Measurements from ENCODE around the gene ZNF423.

ZNF423 gene

GRCh38 chr16:49821156-49821555 lies 34.8 kb downstream of the ZNF423 start:
- Histone ChIP-seq H3K36me3 (ENCODE audit: control insufficient read depth, insufficient read depth, low read length) (no peaks in the 10 kb centered on the region), H3K4me3 (ENCODE audit: low read depth, low read length) (no peak overlapping the region), H3K79me2 (no peaks in the 10 kb centered on the region), H3K4me1 (no peaks in the 10 kb centered on the region), H3K27me3 (ENCODE audit: control insufficient read depth, insufficient read depth, low read length) (no peaks in the 10 kb centered on the region), H3K27ac (no peak overlapping the region), H3K9me3 (ENCODE audit: control insufficient read depth, low read length) (no peaks in the 10 kb centered on the region), H2AFZ (no peak overlapping the region), H3K9ac (no peak overlapping the region), H3K4me2 (ENCODE audit: low read length) (no peak overlapping the region)
- no peak for TF ChIP-seq CTCF (IDR thresholded peaks at IDR 0.05)

- no peak overlapping the region for H2AFZ ChIP-seq
- no peak overlapping the region for H3K4me3 ChIP-seq (ENCODE audit: low read depth, low read length)
- no peak for TF ChIP-seq CTCF (IDR thresholded peaks at IDR 0.05)
- H3K9me3 ChIP-seq (ENCODE audit: control insufficient read depth, low read length) = no peaks in the 10 kb centered on the region
- no peaks in the 10 kb centered on the region for H3K27me3 ChIP-seq (ENCODE audit: control insufficient read depth, insufficient read depth, low read length)
- H3K27ac ChIP-seq = no peak overlapping the region
- H3K4me2 ChIP-seq (ENCODE audit: low read length) = no peak overlapping the region
- H3K79me2 ChIP-seq = no peaks in the 10 kb centered on the region
- H3K4me1 ChIP-seq = no peaks in the 10 kb centered on the region
- no peak overlapping the region for H3K9ac ChIP-seq
- H3K36me3 ChIP-seq (ENCODE audit: control insufficient read depth, insufficient read depth, low read length) = no peaks in the 10 kb centered on the region
These were observed 38.0 kb downstream of the ZNF423 start for GRCh38 chr16:49817754-49818507.

- Histone ChIP-seq H3K27me3 (ENCODE audit: control insufficient read depth, insufficient read depth, low read length) (no peaks in the 10 kb centered on the region), H3K9me3 (ENCODE audit: control insufficient read depth, low read length) (no peaks in the 10 kb centered on the region), H3K9ac (no peak overlapping the region), H3K36me3 (ENCODE audit: control insufficient read depth, insufficient read depth, low read length) (no peaks in the 10 kb centered on the region), H3K4me2 (ENCODE audit: low read length) (no peak overlapping the region), H2AFZ (no peak overlapping the region), H3K27ac (no peak overlapping the region), H3K79me2 (no peaks in the 10 kb centered on the region), H3K4me1 (no peaks in the 10 kb centered on the region), H3K4me3 (ENCODE audit: low read depth, low read length) (no peak overlapping the region)
- no peak for TF ChIP-seq CTCF (IDR thresholded peaks at IDR 0.05)
These were observed 39.0 kb downstream of the ZNF423 start for GRCh38 chr16:49816875-49817274.

- Histone ChIP-seq H2AFZ (no peak overlapping the region), H3K4me2 (ENCODE audit: low read length) (no peak overlapping the region), H3K9ac (no peak overlapping the region), H3K4me1 (no peaks in the 10 kb centered on the region), H3K4me3 (ENCODE audit: low read depth, low read length) (no peak overlapping the region), H3K27ac (no peak overlapping the region), H3K27me3 (ENCODE audit: control insufficient read depth, insufficient read depth, low read length) (no peaks in the 10 kb centered on the region), H3K79me2 (no peaks in the 10 kb centered on the region), H3K9me3 (ENCODE audit: control insufficient read depth, low read length) (no peaks in the 10 kb centered on the region), H3K36me3 (ENCODE audit: control insufficient read depth, insufficient read depth, low read length) (no peaks in the 10 kb centered on the region)
- TF ChIP-seq CTCF (IDR thresholded peaks at IDR 0.05) = no peak
These were observed 44.1 kb downstream of the ZNF423 start for GRCh38 chr16:49811644-49812334.
